ENCODE results near the gene MDK. TPM values are rescaled to one million over a fixed set of nuclear protein-coding genes. Genes with fewer than 3 reads are reported as not detected.

MDK gene
- total RNA-seq, 1 donor from 2014 or later = 949 TPM

- Mint-ChIP-seq H3K4me1 (ENCODE audit: unreplicated experiment) (peaks cover 14% of the 10 kb centered on the region), H3K9me3 (no peaks in the 10 kb centered on the region), H3K27me3 (peaks cover 49% of the 10 kb centered on the region), H3K27ac (no peak overlapping the region), H3K4me3 (peak overlapping the region; percentile 16), H3K36me3 (peaks cover 3% of the 10 kb centered on the region)
- no peak for TF ChIP-seq CTCF (conservative IDR thresholded peaks at IDR 0.05)
- no peak for DNase-seq (ENCODE audit: extremely low spot score, unreplicated experiment)
Measured at GRCh38 chr11:46387456-46387855, 6.0 kb downstream of the MDK start.

GRCh38 chr11:46387919-46388618, 6.6 kb downstream of the MDK start:
- no peaks in the 10 kb centered on the region for H3K9me3 Mint-ChIP-seq
- peak overlapping the region; percentile 71 for H3K4me3 Mint-ChIP-seq
- TF ChIP-seq CTCF (conservative IDR thresholded peaks at IDR 0.05) = no peak
- H3K27me3 Mint-ChIP-seq = peaks cover 55% of the 10 kb centered on the region
- peaks cover 3% of the 10 kb centered on the region for H3K36me3 Mint-ChIP-seq
- H3K27ac Mint-ChIP-seq = peak overlapping the region; percentile 16
- H3K4me1 Mint-ChIP-seq (ENCODE audit: unreplicated experiment) = peaks cover 20% of the 10 kb centered on the region
- DNase-seq (ENCODE audit: extremely low spot score, unreplicated experiment) = no peak

- H3K4me1 Mint-ChIP-seq (ENCODE audit: unreplicated experiment) = peaks cover 22% of the 10 kb centered on the region
- no peaks in the 10 kb centered on the region for H3K9me3 Mint-ChIP-seq
- peak overlapping the region; percentile 79 for H3K4me3 Mint-ChIP-seq
- peaks cover 3% of the 10 kb centered on the region for H3K36me3 Mint-ChIP-seq
- DNase-seq (ENCODE audit: extremely low spot score, unreplicated experiment) = no peak
- TF ChIP-seq CTCF (conservative IDR thresholded peaks at IDR 0.05) = no peak
- peak overlapping the region; percentile 16 for H3K27ac Mint-ChIP-seq
- H3K27me3 Mint-ChIP-seq = peaks cover 61% of the 10 kb centered on the region
Measured at GRCh38 chr11:46388619-46389449, 7.4 kb downstream of the MDK start.

- H3K36me3 Mint-ChIP-seq = peaks cover 3% of the 10 kb centered on the region
- peaks cover 65% of the 10 kb centered on the region for H3K27me3 Mint-ChIP-seq
- peak overlapping the region; percentile 41 for H3K27ac Mint-ChIP-seq
- TF ChIP-seq CTCF (conservative IDR thresholded peaks at IDR 0.05) = peak; percentile 92
- peak overlapping the region; percentile 79 for H3K4me3 Mint-ChIP-seq
- no peak for DNase-seq (ENCODE audit: extremely low spot score, unreplicated experiment)
- H3K4me1 Mint-ChIP-seq (ENCODE audit: unreplicated experiment) = peaks cover 22% of the 10 kb centered on the region
- no peaks in the 10 kb centered on the region for H3K9me3 Mint-ChIP-seq
Measured at GRCh38 chr11:46389450-46390330, 8.2 kb downstream of the MDK start.

Measured in type B pancreatic cell (in vitro differentiated cells).